Mesenchymal stem cell (in vitro differentiated cells and primary cell): ENCODE results near the gene PSTPIP2.

Experiments used
- DNase-seq: peaks from one replicate; pipeline ENCODE4 v3.0.0-alpha.2; 2013
- H2AFZ ChIP-seq: one replicate; pipeline ENCODE4 v1.6.1; 2013; ENCODE audit warnings: low read depth, mild to moderate bottlenecking, control low read depth, inconsistent platforms, low read length, moderate library complexity
- H2AK5ac ChIP-seq: 2 replicates; pipeline ENCODE4 v1.6.1; 2013; ENCODE audit warnings: low read length, moderate library complexity, mild to moderate bottlenecking, inconsistent platforms; ENCODE audit not compliant: severe bottlenecking
- H2BK120ac ChIP-seq: one replicate; pipeline ENCODE4 v1.6.1; 2013; ENCODE audit warnings: low read depth, mild to moderate bottlenecking, inconsistent platforms, low read length, moderate library complexity
- H2BK12ac ChIP-seq, 2 experiments: one replicate each; pipeline ENCODE4 v1.6.1; 2013; ENCODE audit warnings: inconsistent platforms in 2 of 2, low read length in 2 of 2, mild to moderate bottlenecking in 2 of 2, moderate library complexity in 2 of 2, control low read depth in 1 of 2
- H2BK15ac ChIP-seq: one replicate; pipeline ENCODE4 v1.6.1; 2013; ENCODE audit warnings: mild to moderate bottlenecking, low read depth, inconsistent platforms; ENCODE audit not compliant: poor library complexity, severe bottlenecking
- H2BK5ac ChIP-seq: 2 replicates; pipeline ENCODE4 v1.6.1; 2013; ENCODE audit warnings: low read depth, mild to moderate bottlenecking, low read length, control low read depth, inconsistent platforms; ENCODE audit not compliant: poor library complexity, severe bottlenecking
- H3K14ac ChIP-seq, 2 experiments: one replicate each; pipeline ENCODE4 v1.6.1; 2013; ENCODE audit warnings: inconsistent platforms in 2 of 2, low read length in 2 of 2, control low read depth in 1 of 2, mild to moderate bottlenecking in 1 of 2, moderate library complexity in 1 of 2
- H3K18ac ChIP-seq, 2 experiments: one replicate each; pipeline ENCODE4 v1.6.1; 2013; ENCODE audit warnings: inconsistent platforms in 2 of 2, low read length in 2 of 2, control low read depth in 1 of 2, low read depth in 1 of 2, mild to moderate bottlenecking in 1 of 2
- H3K23ac ChIP-seq, 2 experiments: one replicate each; pipeline ENCODE4 v1.6.1; 2013; ENCODE audit warnings: inconsistent platforms in 2 of 2, low read length in 2 of 2, mild to moderate bottlenecking in 2 of 2, moderate library complexity in 2 of 2, control low read depth in 1 of 2
- H3K27ac ChIP-seq: 2 replicates; pipeline ENCODE4 v1.5.1; 2013; ENCODE audit warnings: mild to moderate bottlenecking, moderate library complexity, low read length, control low read depth, inconsistent platforms; ENCODE audit not compliant: poor library complexity, severe bottlenecking
- H3K27me3 ChIP-seq, 2 experiments: 2 replicates each; pipeline versions ENCODE4 v1.6.1 to v1.7.0; 2013; ENCODE audit warnings: low read length in 2 of 2, mild to moderate bottlenecking in 2 of 2, moderate library complexity in 2 of 2, control low read depth in 1 of 2, inconsistent platforms in 1 of 2; ENCODE audit not compliant: control insufficient read depth in 1 of 2, insufficient read depth in 1 of 2
- H3K36me3 ChIP-seq, 2 experiments: 2 replicates each; pipeline versions ENCODE4 v1.6.1 to v1.7.0; 2013; ENCODE audit warnings: low read length in 2 of 2, control low read depth in 1 of 2, inconsistent platforms in 1 of 2, low read depth in 1 of 2, mild to moderate bottlenecking in 1 of 2; ENCODE audit not compliant: insufficient read depth in 2 of 2, control insufficient read depth in 1 of 2
- H3K4ac ChIP-seq, 2 experiments: one replicate each; pipeline ENCODE4 v1.6.1; 2013; ENCODE audit warnings: inconsistent platforms in 2 of 2, low read length in 2 of 2, mild to moderate bottlenecking in 2 of 2, moderate library complexity in 2 of 2, control low read depth in 1 of 2, low read depth in 1 of 2
- H3K4me1 ChIP-seq: 2 replicates; pipeline ENCODE4 v1.6.1; 2013; ENCODE audit warnings: low read depth, low read length, control low read depth; ENCODE audit not compliant: control insufficient read depth, insufficient read depth
- H3K4me2 ChIP-seq: 2 replicates; pipeline ENCODE4 v1.6.1; 2013; ENCODE audit warnings: low read length, mild to moderate bottlenecking, inconsistent platforms; ENCODE audit not compliant: poor library complexity, severe bottlenecking
- H3K4me3 ChIP-seq, 2 experiments: 2 replicates each; pipeline versions ENCODE4 v1.5.1 to v1.7.0; 2013; ENCODE audit warnings: low read length in 2 of 2, mild to moderate bottlenecking in 2 of 2, control low read depth in 1 of 2, low read depth in 1 of 2; ENCODE audit not compliant: insufficient read depth in 1 of 2
- H3K79me1 ChIP-seq: replicated peaks from 2 replicates; pipeline ENCODE4 v1.6.1; 2013; ENCODE audit warnings: mild to moderate bottlenecking, control low read depth, low read length, inconsistent platforms; ENCODE audit not compliant: poor library complexity, severe bottlenecking
- H3K9ac ChIP-seq: 2 replicates; pipeline ENCODE4 v1.7.0; 2013; ENCODE audit warnings: mild to moderate bottlenecking, low read length, moderate library complexity
- H3K9me3 ChIP-seq: 2 replicates; pipeline ENCODE4 v1.7.0; 2013; ENCODE audit warnings: mild to moderate bottlenecking, low read length; ENCODE audit not compliant: control insufficient read depth
- H4K8ac ChIP-seq: one replicate; pipeline ENCODE4 v1.6.1; 2013; ENCODE audit warnings: inconsistent platforms, mild to moderate bottlenecking, low read length, moderate library complexity
- H4K91ac ChIP-seq: one replicate; pipeline ENCODE4 v1.6.1; 2013; ENCODE audit warnings: mild to moderate bottlenecking, low read length, inconsistent platforms
- WGBS: methylation state at CpG from one replicate; pipeline ENCODE4 v1.1.7; 2013; ENCODE audit warnings: mixed read lengths; 5-methylcytosine and 5-hydroxymethylcytosine counted together

PSTPIP2 gene

DNA sequence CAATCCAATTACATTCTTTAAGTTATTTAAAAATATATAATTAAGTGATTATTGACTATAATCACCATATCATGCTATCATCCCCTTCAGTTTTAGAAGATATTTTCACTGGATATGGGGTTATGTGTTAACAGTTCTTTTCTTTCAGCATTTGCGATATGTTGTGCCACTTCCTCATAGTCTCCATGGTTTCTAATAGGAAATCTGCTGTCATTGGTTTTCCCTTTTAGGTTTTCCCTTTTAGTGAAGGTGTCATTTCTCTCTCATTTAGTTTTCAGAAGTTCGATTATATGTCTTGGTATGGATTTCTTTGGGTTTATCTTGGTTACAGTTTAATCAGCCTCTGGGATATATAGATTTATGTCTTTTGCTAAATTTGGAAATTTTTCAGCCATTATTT is 70.2 kb downstream of the PSTPIP2 start:
- no peak overlapping the region for H2BK15ac ChIP-seq
- no peak overlapping the region for H2AK5ac ChIP-seq
- H2BK5ac ChIP-seq = no peak overlapping the region
- H4K8ac ChIP-seq = no peak overlapping the region
- DNase-seq = no peak
- H3K79me1 ChIP-seq = no peaks in the 10 kb centered on the region
- H3K36me3 ChIP-seq = peaks cover 12 to 23% of the 10 kb centered on the region in 2 experiments
- no peak overlapping the region for H3K27ac ChIP-seq
- H4K91ac ChIP-seq = no peak overlapping the region
- no peak overlapping the region for H2AFZ ChIP-seq
- H2BK12ac ChIP-seq = no peak overlapping the region
- H3K4ac ChIP-seq = no peak overlapping the region
- no peak overlapping the region for H3K18ac ChIP-seq
- no peak overlapping the region for H3K9ac ChIP-seq
- peaks cover 19% of the 10 kb centered on the region for H3K9me3 ChIP-seq
- no peak overlapping the region for H3K23ac ChIP-seq
- H3K4me1 ChIP-seq = no peaks in the 10 kb centered on the region
- no peak overlapping the region for H2BK120ac ChIP-seq
- H3K4me2 ChIP-seq = no peak overlapping the region
- H3K4me3 ChIP-seq = no peak overlapping the region
- no peaks in the 10 kb centered on the region for H3K27me3 ChIP-seq
- no peak overlapping the region for H3K14ac ChIP-seq
- WGBS = no CpG with 5 or more reads among the region's 2 CpGs

DNA sequence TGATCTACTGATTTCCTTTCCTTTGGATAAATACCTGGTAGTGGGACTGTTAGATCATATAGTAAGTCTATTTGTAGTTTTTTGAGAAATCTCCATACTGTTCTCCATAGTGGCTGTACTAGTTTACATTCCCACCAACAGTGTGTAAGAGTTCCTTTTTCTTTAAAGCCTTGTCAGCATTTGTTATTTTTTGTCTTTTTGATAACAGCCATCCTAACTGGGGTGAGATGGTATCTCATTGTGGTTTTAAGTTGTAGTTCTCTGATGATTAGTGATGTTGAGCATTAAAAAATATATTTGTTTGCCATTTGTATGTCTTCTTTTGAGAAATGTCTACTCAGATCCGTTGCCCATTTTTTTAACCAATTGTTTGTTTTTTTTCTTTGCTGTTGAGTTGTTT is 71.0 kb downstream of the PSTPIP2 start:
- no CpG with 5 or more reads among the region's 1 CpG for WGBS
- Histone ChIP-seq H3K79me1 (no peaks in the 10 kb centered on the region), H4K91ac (no peak overlapping the region), H4K8ac (no peak overlapping the region), H3K27me3 (no peaks in the 10 kb centered on the region), H2AFZ (no peak overlapping the region), H2BK12ac (no peak overlapping the region), H3K9me3 (peaks cover 19% of the 10 kb centered on the region), H3K9ac (no peak overlapping the region), H3K14ac (no peak overlapping the region), H3K27ac (no peak overlapping the region), H2AK5ac (no peak overlapping the region), H2BK15ac (no peak overlapping the region), H3K36me3 (peaks cover 12 to 23% of the 10 kb centered on the region in 2 experiments), H2BK5ac (no peak overlapping the region), H2BK120ac (no peak overlapping the region), H3K18ac (no peak overlapping the region), H3K4me2 (no peak overlapping the region), H3K4me3 (no peak overlapping the region), H3K4ac (no peak overlapping the region), H3K23ac (no peak overlapping the region), H3K4me1 (no peaks in the 10 kb centered on the region)
- no peak for DNase-seq

DNA sequence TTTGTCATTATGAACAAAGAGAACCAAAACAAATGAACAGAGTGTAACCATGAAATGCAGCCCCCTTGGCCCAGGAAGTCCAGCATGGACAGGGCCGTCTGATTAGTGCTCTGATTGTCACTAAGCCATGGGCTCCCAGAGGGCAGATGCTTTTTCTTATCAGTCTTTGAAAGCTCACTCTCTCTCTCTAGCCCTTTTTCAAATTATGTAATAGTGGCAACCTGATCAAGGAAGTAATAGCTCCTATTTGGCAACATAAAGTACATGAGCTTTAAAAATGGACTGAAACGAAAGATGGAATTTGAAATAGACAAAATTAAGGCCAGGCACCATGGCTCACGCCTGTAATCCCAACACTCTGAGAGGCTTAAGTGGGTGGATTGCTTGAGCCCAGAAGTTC is 72.5 kb downstream of the PSTPIP2 start:
- Histone ChIP-seq H3K9me3 (peaks cover 19% of the 10 kb centered on the region), H2AFZ (no peak overlapping the region), H3K23ac (no peak overlapping the region), H3K9ac (no peak overlapping the region), H3K18ac (no peak overlapping the region), H3K4me3 (no peak overlapping the region), H3K4me2 (no peak overlapping the region), H3K14ac (no peak overlapping the region), H2BK12ac (no peak overlapping the region), H2BK5ac (no peak overlapping the region), H3K4ac (no peak overlapping the region), H2BK120ac (no peak overlapping the region), H3K27me3 (no peaks in the 10 kb centered on the region), H3K27ac (no peak overlapping the region), H3K79me1 (no peaks in the 10 kb centered on the region), H4K8ac (no peak overlapping the region), H3K4me1 (no peaks in the 10 kb centered on the region), H3K36me3 (peaks cover 14 to 16% of the 10 kb centered on the region in 2 experiments), H2BK15ac (no peak overlapping the region), H2AK5ac (no peak overlapping the region), H4K91ac (no peak overlapping the region)
- no peak for DNase-seq
- WGBS = 90% methylated on average over 3 of the region's 3 CpGs

DNA sequence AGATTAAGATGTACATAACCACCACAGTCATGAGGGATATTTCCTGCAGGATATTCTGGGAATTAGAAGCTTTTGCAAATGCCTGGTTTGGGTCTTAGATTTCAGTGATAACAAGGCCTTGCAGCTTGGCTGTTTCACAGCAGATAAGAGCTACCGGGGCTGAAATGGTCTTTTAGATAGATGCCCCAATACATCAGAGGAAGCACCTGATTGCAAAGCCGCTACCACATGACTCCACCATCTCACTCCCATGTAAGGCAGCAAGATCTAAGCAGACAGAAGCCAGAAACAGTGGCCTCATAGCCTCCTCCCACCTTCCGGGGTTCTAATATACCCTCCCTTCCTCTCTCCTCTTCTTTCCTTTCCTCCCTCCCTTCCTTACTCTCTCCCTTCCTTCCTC is 73.8 kb downstream of the PSTPIP2 start:
- no peak overlapping the region for H3K23ac ChIP-seq
- 63% methylated on average over 3 of the region's 3 CpGs for WGBS

More for the DNA sequence above, 73.8 kb downstream of the PSTPIP2 start:
- Histone ChIP-seq H2BK5ac (no peak overlapping the region), H3K14ac (no peak overlapping the region), H2AFZ (no peak overlapping the region), H4K91ac (no peak overlapping the region), H3K4me3 (no peak overlapping the region), H3K36me3 (peaks cover 14 to 16% of the 10 kb centered on the region in 2 experiments), H4K8ac (no peak overlapping the region), H3K9me3 (peaks cover 18% of the 10 kb centered on the region), H3K4me1 (peaks cover under 1% of the 10 kb centered on the region), H2BK12ac (no peak overlapping the region), H3K27ac (no peak overlapping the region), H3K4ac (no peak overlapping the region), H2BK15ac (no peak overlapping the region), H3K27me3 (no peaks in the 10 kb centered on the region), H3K79me1 (no peaks in the 10 kb centered on the region), H2BK120ac (no peak overlapping the region), H3K4me2 (no peak overlapping the region), H3K18ac (no peak overlapping the region), H3K9ac (no peak overlapping the region), H2AK5ac (no peak overlapping the region)
- no peak for DNase-seq
